NB4 (cell line): ENCODE data around the gene EPB41L2.

Experiments
- DNase-seq: peaks from one replicate; pipeline ENCODE4 v3.0.0; 2010; ENCODE audit warnings: low read depth
- H3K4me3 ChIP-seq: one replicate; pipeline ENCODE4 v1.5.1; 2011; ENCODE audit warnings: mild to moderate bottlenecking, low read depth, low read length, moderate library complexity
- CTCF ChIP-seq: IDR thresholded peaks from one replicate; pipeline ENCODE4 v1.5.1; 2012; ENCODE audit warnings: low read depth, low read length
- MYC ChIP-seq: IDR thresholded peaks from 2 replicates; pipeline ENCODE4 v1.6.1; 2011; ENCODE audit warnings: low read depth, low read length
- POLR2A ChIP-seq: IDR thresholded peaks from 2 replicates; pipeline ENCODE4 v1.6.1; 2011; ENCODE audit warnings: mild to moderate bottlenecking; ENCODE audit not compliant: insufficient read length; ENCODE audit errors: extremely low read depth
- TF ChIP-seq, protein P1 (sequence below): IDR thresholded peaks from 2 replicates; pipeline ENCODE4 v1.6.1; 2011; ENCODE audit warnings: low read depth, low read length

The EPB41L2 gene

DNA sequence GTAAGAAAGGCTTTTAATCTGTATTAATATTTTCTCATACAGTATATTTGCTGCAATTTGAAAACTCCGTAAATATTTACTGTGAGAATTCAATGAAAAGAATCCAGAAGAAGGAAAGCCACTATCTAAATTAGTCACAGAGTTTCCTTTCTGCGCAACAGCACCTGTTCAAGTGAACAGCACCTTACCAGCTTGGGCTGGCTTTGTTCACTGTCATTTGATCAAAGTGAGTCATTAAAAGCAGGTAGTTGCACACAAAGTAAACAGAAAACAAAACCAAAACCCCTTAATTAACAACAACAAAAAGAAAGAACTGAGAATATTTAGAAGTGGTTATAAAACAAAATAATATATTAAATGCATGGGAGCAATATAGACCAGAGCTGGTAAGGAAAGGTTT lies 223.0 kb downstream of the EPB41L2 start:
- TF ChIP-seq, protein P1, sequence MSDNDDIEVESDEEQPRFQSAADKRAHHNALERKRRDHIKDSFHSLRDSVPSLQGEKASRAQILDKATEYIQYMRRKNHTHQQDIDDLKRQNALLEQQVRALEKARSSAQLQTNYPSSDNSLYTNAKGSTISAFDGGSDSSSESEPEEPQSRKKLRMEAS = no peak
- TF ChIP-seq CTCF = no peak
- no peak for TF ChIP-seq POLR2A
- TF ChIP-seq MYC = no peak
- DNase-seq = no peak
- H3K4me3 ChIP-seq = no peak overlapping the region

- no peak for DNase-seq
- TF ChIP-seq POLR2A = no peak
- TF ChIP-seq MYC = no peak
- TF ChIP-seq CTCF = no peak
- TF ChIP-seq, protein P1 = no peak
- no peak overlapping the region for H3K4me3 ChIP-seq
Measured at GRCh38 chr6:130839379-130839778, 223.7 kb downstream of the EPB41L2 start.

DNA sequence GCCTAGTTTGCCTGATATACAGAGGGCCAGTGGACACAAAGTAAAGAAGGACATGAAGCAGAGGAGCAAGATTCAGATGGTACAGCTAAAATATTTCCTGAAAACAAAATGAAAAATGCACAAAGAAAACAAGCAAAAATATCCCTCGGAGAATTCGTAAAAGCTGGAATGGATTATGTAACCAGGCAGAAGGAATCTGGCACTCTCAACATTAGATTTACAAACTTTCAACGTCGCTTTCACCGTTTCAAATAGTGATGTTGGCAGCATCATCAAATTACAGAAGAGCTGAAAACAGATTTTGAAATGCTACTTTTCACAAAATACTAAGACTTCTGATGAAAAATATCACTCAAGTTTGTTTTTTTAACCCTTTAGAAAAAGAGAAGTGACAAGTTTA lies 224.1 kb downstream of the EPB41L2 start:
- TF ChIP-seq POLR2A (no peak), MYC (no peak), CTCF (no peak)
- TF ChIP-seq, protein P1 = no peak

DNA sequence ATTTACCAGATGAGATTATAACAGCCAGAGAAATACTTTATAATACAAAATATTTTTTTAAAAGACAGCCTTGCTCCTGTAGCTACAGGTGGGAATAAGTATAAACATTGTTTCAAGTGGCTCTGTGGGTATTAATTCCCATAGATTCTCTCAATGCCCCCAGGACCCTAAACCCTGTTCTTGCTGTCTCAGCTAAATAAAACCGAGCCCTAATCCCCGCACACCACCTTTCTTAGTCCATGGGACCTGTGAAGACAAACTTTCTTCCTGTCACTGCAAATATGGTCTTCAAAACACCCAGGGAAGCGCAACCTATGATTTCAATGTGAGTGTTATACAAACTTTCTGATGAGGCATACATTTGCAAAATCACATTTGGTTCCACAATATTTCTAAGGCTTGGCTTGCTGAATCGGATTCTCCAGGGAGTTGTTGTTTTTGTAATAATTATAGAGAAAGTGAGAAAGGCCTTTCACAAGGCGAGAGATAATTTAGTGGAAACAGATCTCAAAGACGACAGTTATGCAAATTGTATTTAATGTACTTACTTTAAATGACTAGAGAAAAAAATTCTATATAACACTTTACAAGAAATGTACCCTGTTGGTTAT lies 224.7 kb downstream of the EPB41L2 start:
- no peak overlapping the region for H3K4me3 ChIP-seq
- TF ChIP-seq CTCF (no peak), POLR2A (no peak), MYC (no peak)
- TF ChIP-seq, protein P1 = no peak
- no peak for DNase-seq

More for the DNA sequence above, 224.1 kb downstream of the EPB41L2 start:
- no peak overlapping the region for H3K4me3 ChIP-seq
- no peak for DNase-seq

- no peak overlapping the region for H3K4me3 ChIP-seq
- TF ChIP-seq CTCF = no peak
- TF ChIP-seq MYC = no peak
- TF ChIP-seq, protein P1 = no peak
- no peak for TF ChIP-seq POLR2A
- no peak for DNase-seq
Measured at GRCh38 chr6:130837067-130837466, 226.0 kb downstream of the EPB41L2 start.
